GM21360 (cell line): ENCODE data around the gene NRXN3.

Source experiments
- ATAC-seq: cut with Tn5 transposase; IDR thresholded peaks from one replicate; pipeline ENCODE4 v1.9.1; 2021; ENCODE audit warnings: mild to moderate bottlenecking, moderate library complexity; ENCODE audit not compliant: unreplicated experiment

The NRXN3 gene

GRCh38 chr14:78617735-78618134, 447.6 kb downstream of the NRXN3 start:
- ATAC-seq, result no peak

- no peak for ATAC-seq
Observed at GRCh38 chr14:78618368-78618767, 448.2 kb downstream of the NRXN3 start.

GRCh38 chr14:78627114-78627513, 456.9 kb downstream of the NRXN3 start:
- ATAC-seq, result no peak

- ATAC-seq, result no peak
Observed at GRCh38 chr14:78631551-78631950, 461.4 kb downstream of the NRXN3 start.

- ATAC-seq, result no peak
Observed at GRCh38 chr14:78633752-78634151, 463.6 kb downstream of the NRXN3 start.

GRCh38 chr14:78637489-78637888, 467.3 kb downstream of the NRXN3 start:
- ATAC-seq, result no peak

GRCh38 chr14:78637908-78638475, 467.8 kb downstream of the NRXN3 start:
- no peak for ATAC-seq

- no peak for ATAC-seq
Observed at GRCh38 chr14:78638926-78639325, 468.8 kb downstream of the NRXN3 start.

GRCh38 chr14:78644824-78645559, 474.8 kb downstream of the NRXN3 start:
- ATAC-seq, result no peak

- no peak for ATAC-seq
Observed at GRCh38 chr14:78652727-78653126, 482.6 kb downstream of the NRXN3 start.

- no peak for ATAC-seq
Observed at GRCh38 chr14:78653173-78653572, 483.0 kb downstream of the NRXN3 start.

- no peak for ATAC-seq
Observed at GRCh38 chr14:78657451-78657850, 487.3 kb downstream of the NRXN3 start.

- no peak for ATAC-seq
Observed at GRCh38 chr14:78664841-78665240, 494.7 kb downstream of the NRXN3 start.

- ATAC-seq, result no peak
Observed at GRCh38 chr14:78666336-78667056, 496.3 kb downstream of the NRXN3 start.

GRCh38 chr14:78667141-78667540, 497.0 kb downstream of the NRXN3 start:
- no peak for ATAC-seq

GRCh38 chr14:78673845-78674244, 503.7 kb downstream of the NRXN3 start:
- ATAC-seq, result no peak

GRCh38 chr14:78674820-78675219, 504.6 kb downstream of the NRXN3 start:
- no peak for ATAC-seq

GRCh38 chr14:78683206-78683605, 513.0 kb downstream of the NRXN3 start:
- ATAC-seq, result no peak

GRCh38 chr14:78683981-78684380, 513.8 kb downstream of the NRXN3 start:
- no peak for ATAC-seq

- ATAC-seq, result no peak
Observed at GRCh38 chr14:78688503-78688902, 518.3 kb downstream of the NRXN3 start.

- ATAC-seq, result no peak
Observed at GRCh38 chr14:78690836-78691235, 520.7 kb downstream of the NRXN3 start.

GRCh38 chr14:78697341-78697740, 527.2 kb downstream of the NRXN3 start:
- ATAC-seq, result no peak
